A549 (cell line): ENCODE measurements around the gene ARMS2. TPM values are rescaled to one million over a fixed set of nuclear protein-coding genes. Genes with fewer than 3 reads are reported as not detected.

Source experiments
- ATAC-seq, 2 experiments: fragments of 200-7000 bp in 1 of 2; fragments of >200 bp in 1 of 2; cut with Nextera tagmentation in 1 of 2; cut with Tn5 transposase in 1 of 2; 3 replicates each; pipeline versions ENCODE4 v1.8.0 to v1.9.1; 2018 to 2020; ENCODE audit warnings: mild to moderate bottlenecking in 1 of 2, moderate library complexity in 1 of 2
- CTCF ChIA-PET: fragments of 300-600 bp; sonication (Branson Sonifier 250); formaldehyde crosslinking; extraction: SDS; loops from one replicate; lab custom pipeline; 2021; ENCODE audit warnings: antibody characterized with exemption, inconsistent platforms; lab: Yijun Ruan, JAX
- POLR2A ChIA-PET: fragments of 350-600 bp; formaldehyde crosslinking; extraction: SDS; loops from one replicate; lab custom pipeline; 2021; ENCODE audit warnings: antibody characterized with exemption, inconsistent platforms; lab: Yijun Ruan, JAX
- DNase-seq, 2 experiments: peaks; one replicate each; pipeline versions ENCODE4 v3.0.0 to v3.0.0-alpha.2; 2011 to 2016; ENCODE audit warnings: low read depth in 1 of 2, low spot score in 1 of 2
- FAIRE-seq: peaks from 2 replicates; lab custom pipeline; 2011; peaks lifted over from hg19 to GRCh38; lab: Jason Lieb, UNC
- H3K27ac ChIP-seq, 2 experiments: fragments of >200 bp; sonication (Bioruptor Twin); formaldehyde crosslinking; 3 replicates each; pipeline ENCODE4 v1.5.1; 2016 to 2017
- H3K4me1 ChIP-seq: fragments of >200 bp; sonication (Bioruptor Twin); formaldehyde crosslinking; 3 replicates; pipeline ENCODE4 v1.6.1; 2016
- H3K4me2 ChIP-seq: fragments of >200 bp; sonication (Bioruptor Twin); formaldehyde crosslinking; 3 replicates; pipeline ENCODE4 v1.6.1; 2016
- H3K4me3 ChIP-seq: fragments of >200 bp; sonication (Bioruptor Twin); formaldehyde crosslinking; 3 replicates; pipeline ENCODE4 v1.5.1; 2016
- H3K9me3 ChIP-seq: fragments of >200 bp; sonication (Bioruptor Twin); formaldehyde crosslinking; 3 replicates; pipeline ENCODE4 v1.6.1; 2016
- ELK1 ChIP-seq: fragments of 150-350 bp; IDR thresholded peaks from 2 replicates; pipeline ENCODE4 v1.6.1; 2014; ENCODE audit warnings: low read depth, mild to moderate bottlenecking, low read length
- EP300 ChIP-seq, 2 experiments: fragments of >200 bp; sonication (Bioruptor Twin); formaldehyde crosslinking; IDR thresholded peaks; 2 replicates in 1 of 2; 3 replicates in 1 of 2; pipeline ENCODE4 v1.6.1; 2016 to 2017
- ESRRA ChIP-seq: fragments of 150-350 bp; IDR thresholded peaks from 2 replicates; pipeline ENCODE4 v1.6.1; 2014; ENCODE audit warnings: mild to moderate bottlenecking, low read length, borderline replicate concordance
- GATA3 ChIP-seq: IDR thresholded peaks from 2 replicates; pipeline ENCODE4 v1.6.1; 2012; ENCODE audit warnings: borderline replicate concordance
- HDAC2 ChIP-seq: fragments of 200-600 bp; sonication (generic); IDR thresholded peaks from 2 replicates; pipeline ENCODE4 v1.6.1; 2016
- HOXB5 ChIP-seq: fragments of 250-450 bp; sonication (Bioruptor Pico); IDR thresholded peaks from 2 replicates; pipeline ENCODE4 v1.5.0; 2020; ENCODE audit warnings: mild to moderate bottlenecking, moderate library complexity
- KDM5A ChIP-seq: fragments of 200-600 bp; sonication (generic); IDR thresholded peaks from 2 replicates; pipeline ENCODE4 v1.6.1; 2016; ENCODE audit warnings: antibody characterized with exemption, mild to moderate bottlenecking
- MAFK ChIP-seq: fragments of 450-650 bp; IDR thresholded peaks from 2 replicates; pipeline ENCODE4 v1.6.1; 2014; ENCODE audit not compliant: partially characterized antibody
- NPAS2 ChIP-seq: fragments of 250-450 bp; sonication (Bioruptor Pico); IDR thresholded peaks from 2 replicates; pipeline ENCODE4 v1.8.0; 2022; ENCODE audit warnings: mild to moderate bottlenecking, moderate library complexity, borderline replicate concordance
- PBX3 ChIP-seq: IDR thresholded peaks from 2 replicates; pipeline ENCODE4 v1.6.1; 2012
- PHF8 ChIP-seq: fragments of 200-600 bp; sonication (generic); IDR thresholded peaks from 2 replicates; pipeline ENCODE4 v1.6.1; 2016; ENCODE audit warnings: low read depth, mild to moderate bottlenecking, antibody characterized with exemption, moderate library complexity, borderline replicate concordance
- POLR2A ChIP-seq: IDR thresholded peaks from 2 replicates; pipeline ENCODE4 v1.6.1; 2012; ENCODE audit warnings: mild to moderate bottlenecking, low read length
- RARB ChIP-seq: fragments of 250-450 bp; sonication (Bioruptor Pico); IDR thresholded peaks from 2 replicates; pipeline ENCODE4 v1.8.0; 2021; ENCODE audit warnings: mild to moderate bottlenecking, moderate library complexity
- RNF2 ChIP-seq: fragments of 200-600 bp; sonication (generic); IDR thresholded peaks from 2 replicates; pipeline ENCODE4 v1.6.1; 2016; ENCODE audit warnings: low read depth, mild to moderate bottlenecking, antibody characterized with exemption, moderate library complexity, borderline replicate concordance
- SMC3 ChIP-seq: fragments of >200 bp; sonication (Bioruptor Twin); formaldehyde crosslinking; IDR thresholded peaks from 3 replicates; pipeline ENCODE4 v1.6.1; 2018; ENCODE audit warnings: inconsistent platforms
- ZC3H11A ChIP-seq: fragments of 450-650 bp; IDR thresholded peaks from 2 replicates; pipeline ENCODE4 v1.6.1; 2014; ENCODE audit warnings: antibody characterized with exemption, mild to moderate bottlenecking
- WGBS: methylation state at CpG from one replicate; pipeline ENCODE4 v1.1.6; 2017; ENCODE audit errors: missing lambda C conversion rate; 5-methylcytosine and 5-hydroxymethylcytosine counted together
- polyA plus RNA-seq, 4 experiments: library from polyadenylated mRNA; depleted of rRNA in 3 of 4; stranded (reverse); fragments of >200 nt; fragmentation: RNase III in 1 of 4; extraction: RNeasy Plus Mini Kit Qiagen cat#74134 plus additional on column Dnase treatment in 1 of 4; gene quantifications; 2 replicates in 3 of 4; 3 replicates in 1 of 4; pipeline ENCODE4 v1.2.3, GENCODE V29; 2011 to 2017
- TF ChIP-seq, protein P1 (sequence below): fragments of 450-650 bp; IDR thresholded peaks from 2 replicates; pipeline ENCODE4 v1.6.1; 2014; ENCODE audit warnings: antibody characterized with exemption
- TF ChIP-seq, protein P2 (sequence below): fragments of >200 bp; sonication (Bioruptor Twin); formaldehyde crosslinking; IDR thresholded peaks from 3 replicates; pipeline ENCODE4 v1.6.1; 2016
- TF ChIP-seq, protein P3 (sequence below): fragments of >200 bp; sonication (Bioruptor Twin); formaldehyde crosslinking; IDR thresholded peaks from 3 replicates; pipeline ENCODE4 v1.5.1; 2016

ARMS2 gene
- polyA plus RNA-seq, 2 of the 4 experiments (the other 2 are of a cell fraction): not detected

DNA sequence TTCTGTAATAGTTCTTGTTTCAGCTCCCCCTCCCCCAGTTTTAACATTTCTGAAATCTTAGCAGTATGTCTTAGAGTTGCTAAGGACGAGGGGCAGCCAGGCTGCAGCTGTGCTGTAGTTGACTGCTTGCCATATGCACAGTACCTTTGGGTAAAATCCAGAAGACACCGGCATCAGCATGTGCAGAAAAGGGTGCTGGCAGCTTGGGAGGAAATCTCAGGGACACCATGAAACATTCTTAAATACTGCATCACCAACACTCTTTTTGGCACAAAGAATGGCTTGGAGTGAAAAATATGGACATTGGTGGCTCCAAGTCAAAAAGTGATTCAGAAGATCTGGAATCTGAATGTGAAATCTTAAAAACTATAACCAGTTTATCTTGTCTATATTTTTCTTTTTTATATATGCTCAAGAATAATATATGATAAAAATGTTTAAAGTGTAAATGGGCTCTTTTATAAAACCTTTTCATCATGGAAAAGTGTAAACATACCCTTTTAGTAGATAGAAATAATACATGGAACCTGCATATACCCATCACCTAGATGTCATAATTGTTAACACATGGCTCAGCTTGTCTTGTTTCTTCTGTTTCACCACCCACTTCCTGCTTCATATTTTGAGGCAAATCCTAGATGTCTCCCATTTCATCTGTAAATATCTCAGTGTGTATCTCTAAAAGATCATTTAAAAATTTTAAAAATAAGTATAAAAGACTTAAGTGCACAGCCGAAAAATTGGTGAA, 34.4 kb upstream of the ARMS2 start:
- ATAC-seq (no peak), FAIRE-seq (no peak), DNase-seq (no peak)
- TF ChIP-seq, protein P1, sequence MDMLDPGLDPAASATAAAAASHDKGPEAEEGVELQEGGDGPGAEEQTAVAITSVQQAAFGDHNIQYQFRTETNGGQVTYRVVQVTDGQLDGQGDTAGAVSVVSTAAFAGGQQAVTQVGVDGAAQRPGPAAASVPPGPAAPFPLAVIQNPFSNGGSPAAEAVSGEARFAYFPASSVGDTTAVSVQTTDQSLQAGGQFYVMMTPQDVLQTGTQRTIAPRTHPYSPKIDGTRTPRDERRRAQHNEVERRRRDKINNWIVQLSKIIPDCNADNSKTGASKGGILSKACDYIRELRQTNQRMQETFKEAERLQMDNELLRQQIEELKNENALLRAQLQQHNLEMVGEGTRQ: no peak
- TF ChIP-seq HOXB5 (CRISPR knock-in tag): no peak
- no peak for TF ChIP-seq GATA3
- TF ChIP-seq, protein P2, sequence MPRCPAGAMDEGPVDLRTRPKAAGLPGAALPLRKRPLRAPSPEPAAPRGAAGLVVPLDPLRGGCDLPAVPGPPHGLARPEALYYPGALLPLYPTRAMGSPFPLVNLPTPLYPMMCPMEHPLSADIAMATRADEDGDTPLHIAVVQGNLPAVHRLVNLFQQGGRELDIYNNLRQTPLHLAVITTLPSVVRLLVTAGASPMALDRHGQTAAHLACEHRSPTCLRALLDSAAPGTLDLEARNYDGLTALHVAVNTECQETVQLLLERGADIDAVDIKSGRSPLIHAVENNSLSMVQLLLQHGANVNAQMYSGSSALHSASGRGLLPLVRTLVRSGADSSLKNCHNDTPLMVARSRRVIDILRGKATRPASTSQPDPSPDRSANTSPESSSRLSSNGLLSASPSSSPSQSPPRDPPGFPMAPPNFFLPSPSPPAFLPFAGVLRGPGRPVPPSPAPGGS: no peak
- no peak for TF ChIP-seq POLR2A
- no peak for TF ChIP-seq ZC3H11A
- TF ChIP-seq KDM5A: no peak
- TF ChIP-seq HDAC2: no peak
- no peak for TF ChIP-seq EP300 (IDR thresholded peaks at IDR 0.05)
- TF ChIP-seq PBX3: no peak
- TF ChIP-seq ESRRA: no peak
- no peak for TF ChIP-seq RARB
- Histone ChIP-seq H3K4me2 (no peak overlapping the region), H3K27ac (no peak overlapping the region), H3K4me1 (no peaks in the 10 kb centered on the region), H3K9me3 (no peaks in the 10 kb centered on the region), H3K4me3 (no peak overlapping the region)
- ChIA-PET POLR2A (no interaction called here), CTCF (interaction anchor here (0.6 to 2.6 kb wide), 7 partner anchors 13 to 152 kb away, joined by 3 to 16 read pairs (median 5); no protein-coding TSS in a partner anchor)
- WGBS: 91% methylated on average over 3 of the region's 3 CpGs

DNA sequence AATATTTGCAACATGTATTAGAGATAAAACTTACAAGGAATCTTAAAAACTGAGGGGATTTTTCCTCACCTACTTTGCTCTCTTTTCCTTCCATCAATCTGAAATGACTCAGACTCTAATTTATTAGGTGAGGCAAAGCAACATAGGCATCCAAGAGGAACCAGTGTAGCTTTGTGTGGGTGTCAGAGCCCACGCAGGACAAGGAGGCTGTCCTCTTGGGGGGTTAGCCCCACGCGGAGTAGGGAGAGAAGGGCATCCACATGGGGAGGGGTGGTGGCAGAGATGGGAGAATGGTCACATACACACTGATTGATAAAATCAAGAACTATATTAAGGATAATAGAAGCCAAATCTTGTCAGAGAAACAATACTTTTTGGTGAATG, 33.8 kb upstream of the ARMS2 start:
- FAIRE-seq (no peak), ATAC-seq (no peak), DNase-seq (no peak)
- no peaks in the 10 kb centered on the region for H3K4me1 ChIP-seq
- ChIA-PET POLR2A (no interaction called here), CTCF (interaction anchor here (1.6 to 2.6 kb wide), 3 partner anchors 14 to 123 kb away, joined by 6 to 16 read pairs (median 14); no protein-coding TSS in a partner anchor)
- 96% methylated on average over 3 of the region's 3 CpGs for WGBS
- no peak for TF ChIP-seq ELK1
- TF ChIP-seq RARB: no peak
- TF ChIP-seq, protein P3, sequence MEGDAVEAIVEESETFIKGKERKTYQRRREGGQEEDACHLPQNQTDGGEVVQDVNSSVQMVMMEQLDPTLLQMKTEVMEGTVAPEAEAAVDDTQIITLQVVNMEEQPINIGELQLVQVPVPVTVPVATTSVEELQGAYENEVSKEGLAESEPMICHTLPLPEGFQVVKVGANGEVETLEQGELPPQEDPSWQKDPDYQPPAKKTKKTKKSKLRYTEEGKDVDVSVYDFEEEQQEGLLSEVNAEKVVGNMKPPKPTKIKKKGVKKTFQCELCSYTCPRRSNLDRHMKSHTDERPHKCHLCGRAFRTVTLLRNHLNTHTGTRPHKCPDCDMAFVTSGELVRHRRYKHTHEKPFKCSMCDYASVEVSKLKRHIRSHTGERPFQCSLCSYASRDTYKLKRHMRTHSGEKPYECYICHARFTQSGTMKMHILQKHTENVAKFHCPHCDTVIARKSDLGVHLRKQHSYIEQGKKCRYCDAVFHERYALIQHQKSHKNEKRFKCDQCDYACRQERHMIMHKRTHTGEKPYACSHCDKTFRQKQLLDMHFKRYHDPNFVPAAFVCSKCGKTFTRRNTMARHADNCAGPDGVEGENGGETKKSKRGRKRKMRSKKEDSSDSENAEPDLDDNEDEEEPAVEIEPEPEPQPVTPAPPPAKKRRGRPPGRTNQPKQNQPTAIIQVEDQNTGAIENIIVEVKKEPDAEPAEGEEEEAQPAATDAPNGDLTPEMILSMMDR: no peak
- no peak for TF ChIP-seq KDM5A
- TF ChIP-seq RNF2: no peak
- TF ChIP-seq NPAS2 (CRISPR knock-in tag): no peak
- TF ChIP-seq SMC3: no peak
- TF ChIP-seq PBX3: no peak
- no peak for TF ChIP-seq MAFK
- no peak for TF ChIP-seq PHF8
- H3K4me2 ChIP-seq: no peak overlapping the region
- no peak overlapping the region for H3K4me3 ChIP-seq
- H3K9me3 ChIP-seq: no peaks in the 10 kb centered on the region
- H3K27ac ChIP-seq: no peak overlapping the region
